Adrenal gland (tissue), 12 donors: ENCODE data around the gene TSFM. TPM values are rescaled to one million over a fixed set of nuclear protein-coding genes. Genes with fewer than 3 reads are reported as not detected.

Experiments used
- DNase-seq, 7 donors: peaks; one replicate each; pipeline ENCODE4 v3.0.0-alpha.2; 2019 to 2020
- H3K27ac ChIP-seq, 5 donors: fragments of 200-600 bp; sonication (generic) in 4 of 5; 1 replicate in 3 of 5; 2 replicates in 2 of 5; pipeline versions ENCODE4 v1.5.1 to v1.8.0; 2016 to 2020; ENCODE audit warnings: mild to moderate bottlenecking in 1 of 5
- H3K27me3 ChIP-seq: fragments of 200-600 bp; 2 replicates; pipeline ENCODE4 v1.8.0; 2021
- H3K36me3 ChIP-seq, 2 donors: fragments of 200-600 bp; replicated peaks in 1 of 2; 1 replicate in 1 of 2; 2 replicates in 1 of 2; pipeline versions ENCODE4 v1.5.1 to v1.8.0; 2018 to 2022
- H3K4me1 ChIP-seq, 2 donors: fragments of 200-600 bp; replicated peaks in 1 of 2; 1 replicate in 1 of 2; 2 replicates in 1 of 2; pipeline versions ENCODE4 v1.5.1 to v1.8.0; 2018 to 2021
- H3K4me3 ChIP-seq, 4 donors: fragments of 200-600 bp; sonication (generic) in 3 of 4; one replicate each; pipeline ENCODE4 v1.5.1; 2016 to 2018
- H3K9me3 ChIP-seq, 3 donors: fragments of 200-600 bp; sonication (generic) in 1 of 3; replicated peaks in 1 of 3; 1 replicate in 2 of 3; 2 replicates in 1 of 3; pipeline versions ENCODE4 v1.5.1 to v1.8.0; 2016 to 2021
- CTCF ChIP-seq, 6 experiments: fragments of 450-650 bp in 4 of 6; fragments of 200-600 bp in 2 of 6; sonication (generic) in 1 of 6; IDR thresholded peaks; 1 replicate in 5 of 6; 2 replicates in 1 of 6; pipeline versions ENCODE4 v1.5.1 to v1.8.0; 2016 to 2021; ENCODE audit warnings: antibody characterized with exemption in 6 of 6, mild to moderate bottlenecking in 2 of 6, moderate library complexity in 1 of 6
- POLR2A ChIP-seq, 2 donors: fragments of 450-650 bp; IDR thresholded peaks; one replicate each; pipeline ENCODE4 v1.6.1; 2017; ENCODE audit warnings: antibody characterized with exemption in 2 of 2, mild to moderate bottlenecking in 2 of 2, moderate library complexity in 1 of 2
- WGBS, 4 donors: extraction: QIAGEN DNeasy Blood & Tissue Kit in 2 of 4; methylation state at CpG; one replicate each; pipeline versions ENCODE4 v1.1.5 to v1.1.7; 2013 to 2017; 5-methylcytosine and 5-hydroxymethylcytosine counted together
- intact Hi-C, 2 donors: fragments of 100-400 bp; cut with DNase I; formaldehyde crosslinking; loops; one replicate each; pipeline versions ENCODE4 v1.14.1 to v1.15.0; 2022 to 2023
- polyA plus RNA-seq, 3 donors: library from polyadenylated mRNA; stranded (reverse); fragments of 200-250 nt in 2 of 3; fragments of 350-450 nt in 1 of 3; fragmentation: Illumina TruSeq in 1 of 3; extraction: RNeasy Lipid Tissue Mini Kit (QIAGEN cat#74804) in 1 of 3; gene quantifications; one replicate each; pipeline ENCODE4 v1.2.3, GENCODE V29; 2013 to 2014
- total RNA-seq, 9 donors: library from RNA; depleted of rRNA in 4 of 9; stranded (reverse); fragments of >200 nt in 4 of 9; fragments of 120-200 nt in 1 of 9; fragmentation: NEBNext Ultra II Directional in 1 of 9; extraction: Animal tissue kit (Norgen Biotek cat#: 25700) in 1 of 9; gene quantifications; one replicate each; pipeline versions ENCODE4 v1.1.0 to v1.2.4, GENCODE V29; 2013 to 2023
- donor health status: healthy with polysubstance abuse.
- donor health status: Bipolar disorder and iron deficiency.
- donor health status: DM: yes; HTN: yes; CAD: no.
- donor health status: DM: no; HTN: no; CAD: no.
- donor health status: DM: no; HTN: no; CAD: no.
- donor health status: DM: yes; HTN: yes; CAD: no.

The TSFM gene
- total and polyA plus RNA-seq, 12 donors = 31.5 to 107 (median 69.5) TPM

- DNase-seq = no peak
- H3K27me3 ChIP-seq = peaks cover 35% of the 10 kb centered on the region
- H3K4me3 ChIP-seq = no peak overlapping the region
- H3K9me3 ChIP-seq = no peaks in the 10 kb centered on the region
- H3K4me1 ChIP-seq = peaks cover 20 to 30% of the 10 kb centered on the region in 2 donors
- intact Hi-C loops = no loop called here
- H3K27ac ChIP-seq = no peak overlapping the region
- WGBS, 4 donors = 60 to 70% (median 66%) methylated on average over 5 of the region's 5 CpGs
- TF ChIP-seq CTCF (IDR thresholded peaks at IDR 0.05) (no peak), POLR2A (IDR thresholded peaks at IDR 0.05) (no peak)
- H3K36me3 ChIP-seq = no peaks in the 10 kb centered on the region
These were observed 41.8 kb upstream of the TSFM start for GRCh38 chr12:57740656-57741412.

- no peak for DNase-seq
- TF ChIP-seq CTCF (IDR thresholded peaks at IDR 0.05) = no peak
- TF ChIP-seq POLR2A (IDR thresholded peaks at IDR 0.05) = no peak
- Histone ChIP-seq H3K4me1 (peaks cover 21 to 29% of the 10 kb centered on the region in 2 donors), H3K9me3 (no peaks in the 10 kb centered on the region), H3K27ac (no peak overlapping the region), H3K36me3 (peaks cover 0 to 1% of the 10 kb centered on the region in 2 donors), H3K4me3 (peak overlapping the region in 1 of 4 donors; percentile 4), H3K27me3 (peaks cover 30% of the 10 kb centered on the region)
- intact Hi-C loops = no loop called here
- 50 to 71% (median 56%) methylated on average over 1 of the region's 1 CpG for WGBS, 4 donors
These were observed 41.2 kb upstream of the TSFM start for GRCh38 chr12:57741413-57741789.

- peaks cover 0 to 8% of the 10 kb centered on the region in 2 donors for H3K36me3 ChIP-seq
- H3K4me3 ChIP-seq = peak overlapping the region in 1 of 4 donors; percentile 4
- intact Hi-C loops = no loop called here
- peak in 1 of 6 experiments; percentile 2 for TF ChIP-seq CTCF (IDR thresholded peaks at IDR 0.05)
- TF ChIP-seq POLR2A (IDR thresholded peaks at IDR 0.05) = no peak
- peaks cover 24% of the 10 kb centered on the region for H3K27me3 ChIP-seq
- H3K4me1 ChIP-seq = peaks cover 20 to 23% of the 10 kb centered on the region in 2 donors
- H3K27ac ChIP-seq = peak overlapping the region in 1 of 5 donors; percentile 48
- H3K9me3 ChIP-seq = no peaks in the 10 kb centered on the region
- 42 to 46% (median 45%) methylated on average over 7 to 14 of the region's 14 CpGs for WGBS, 4 donors
- DNase-seq = no peak
These were observed 40.5 kb upstream of the TSFM start for GRCh38 chr12:57741844-57742738.

GRCh38 chr12:57743769-57744168 lies 38.8 kb upstream of the TSFM start:
- TF ChIP-seq POLR2A (IDR thresholded peaks at IDR 0.05) (no peak), CTCF (IDR thresholded peaks at IDR 0.05) (no peak)
- Histone ChIP-seq H3K4me1 (peaks cover 7 to 10% of the 10 kb centered on the region in 2 donors), H3K9me3 (no peaks in the 10 kb centered on the region), H3K27ac (no peak overlapping the region), H3K4me3 (no peak overlapping the region), H3K27me3 (peaks cover 11% of the 10 kb centered on the region), H3K36me3 (peaks cover 0 to 25% of the 10 kb centered on the region in 2 donors)
- WGBS, 4 donors = 83 to 92% (median 88%) methylated on average over 2 of the region's 2 CpGs
- intact Hi-C loops = no loop called here
- no peak for DNase-seq
